Astrocyte (in vitro differentiated cells and primary cell): ENCODE results near the gene ADIPOR2. TPM values are rescaled to one million over a fixed set of nuclear protein-coding genes. Genes with fewer than 3 reads are reported as not detected.

ENCODE experiments used
- DNase-seq: peaks from one replicate; pipeline ENCODE4 v3.0.0-alpha.2; 2010; ENCODE audit warnings: low read depth
- FAIRE-seq: peaks from 2 replicates; lab custom pipeline; 2011; peaks lifted over from hg19 to GRCh38; lab: Jason Lieb, UNC
- H2AFZ ChIP-seq: 2 replicates; pipeline ENCODE4 v1.6.0; 2012; ENCODE audit warnings: low read depth, low read length, inconsistent platforms
- H3K27ac ChIP-seq: 2 replicates; pipeline ENCODE4 v1.5.1; 2011; ENCODE audit warnings: low read depth, low read length, inconsistent platforms
- H3K27me3 ChIP-seq: 2 replicates; pipeline ENCODE4 v1.6.0; 2011; ENCODE audit warnings: low read length, inconsistent platforms; ENCODE audit not compliant: insufficient read depth
- H3K36me3 ChIP-seq: 2 replicates; pipeline ENCODE4 v1.5.1; 2011; ENCODE audit warnings: low read length, inconsistent platforms; ENCODE audit not compliant: insufficient read depth
- H3K4me1 ChIP-seq: 2 replicates; pipeline ENCODE4 v1.5.1; 2011; ENCODE audit warnings: low read length, inconsistent platforms; ENCODE audit not compliant: insufficient read depth
- H3K4me2 ChIP-seq: 2 replicates; pipeline ENCODE4 v1.6.0; 2012; ENCODE audit warnings: low read length, inconsistent platforms
- H3K4me3 ChIP-seq: 2 replicates; pipeline ENCODE4 v1.5.1; 2011; ENCODE audit warnings: low read depth, mild to moderate bottlenecking, low read length, inconsistent platforms; ENCODE audit not compliant: insufficient read depth
- H3K79me2 ChIP-seq: 2 replicates; pipeline ENCODE4 v1.6.0; 2012; ENCODE audit warnings: mild to moderate bottlenecking, low read length, inconsistent platforms; ENCODE audit not compliant: insufficient read depth
- H3K9ac ChIP-seq: 2 replicates; pipeline ENCODE4 v1.6.0; 2012; ENCODE audit warnings: mild to moderate bottlenecking, low read length, inconsistent platforms
- H3K9me3 ChIP-seq: 2 replicates; pipeline ENCODE4 v1.5.1; 2012; ENCODE audit warnings: low read depth, mild to moderate bottlenecking, low read length, inconsistent platforms; ENCODE audit not compliant: insufficient read depth
- H4K20me1 ChIP-seq: 2 replicates; pipeline ENCODE4 v1.6.0; 2012; ENCODE audit warnings: low read length, inconsistent platforms; ENCODE audit not compliant: insufficient read depth
- H3K27ac Mint-ChIP-seq: one replicate; pipeline ENCODE4 v1.8.0; 2021; ENCODE audit warnings: mild to moderate bottlenecking, mixed read lengths; ENCODE audit not compliant: unreplicated experiment
- H3K27me3 Mint-ChIP-seq: one replicate; pipeline ENCODE4 v1.8.0; 2021; ENCODE audit warnings: low read depth, mixed read lengths; ENCODE audit not compliant: unreplicated experiment
- H3K36me3 Mint-ChIP-seq: one replicate; pipeline ENCODE4 v1.8.0; 2021; ENCODE audit warnings: low read depth, mixed read lengths; ENCODE audit not compliant: unreplicated experiment
- H3K4me1 Mint-ChIP-seq: one replicate; pipeline ENCODE4 v1.8.0; 2021; ENCODE audit warnings: low read depth, mixed read lengths; ENCODE audit not compliant: unreplicated experiment
- H3K4me3 Mint-ChIP-seq: one replicate; pipeline ENCODE4 v1.8.0; 2021; ENCODE audit warnings: mild to moderate bottlenecking, moderate library complexity, mixed read lengths; ENCODE audit not compliant: unreplicated experiment
- H3K9me3 Mint-ChIP-seq: one replicate; pipeline ENCODE4 v1.8.0; 2021; ENCODE audit warnings: mild to moderate bottlenecking, mixed read lengths; ENCODE audit not compliant: unreplicated experiment
- EZH2 ChIP-seq: IDR thresholded peaks from 2 replicates; pipeline ENCODE4 v1.6.1; 2012; ENCODE audit warnings: mild to moderate bottlenecking, low read length, inconsistent platforms; ENCODE audit not compliant: insufficient read depth
- total RNA-seq: library from RNA; stranded (reverse); gene quantifications from 2 replicates; pipeline ENCODE4 v1.2.1, GENCODE V29; 2021
- TF ChIP-seq, protein P1 (sequence below): IDR thresholded peaks from 2 replicates; pipeline ENCODE4 v1.5.1; 2011; ENCODE audit warnings: low read depth, mild to moderate bottlenecking, inconsistent platforms, low read length, moderate library complexity; ENCODE audit not compliant: insufficient read depth

The ADIPOR2 gene
- total RNA-seq, 1 donor from 2014 or later = 56.6 TPM

- no peak overlapping the region for H3K4me3 ChIP-seq
- no peak for TF ChIP-seq EZH2
- TF ChIP-seq, protein P1, sequence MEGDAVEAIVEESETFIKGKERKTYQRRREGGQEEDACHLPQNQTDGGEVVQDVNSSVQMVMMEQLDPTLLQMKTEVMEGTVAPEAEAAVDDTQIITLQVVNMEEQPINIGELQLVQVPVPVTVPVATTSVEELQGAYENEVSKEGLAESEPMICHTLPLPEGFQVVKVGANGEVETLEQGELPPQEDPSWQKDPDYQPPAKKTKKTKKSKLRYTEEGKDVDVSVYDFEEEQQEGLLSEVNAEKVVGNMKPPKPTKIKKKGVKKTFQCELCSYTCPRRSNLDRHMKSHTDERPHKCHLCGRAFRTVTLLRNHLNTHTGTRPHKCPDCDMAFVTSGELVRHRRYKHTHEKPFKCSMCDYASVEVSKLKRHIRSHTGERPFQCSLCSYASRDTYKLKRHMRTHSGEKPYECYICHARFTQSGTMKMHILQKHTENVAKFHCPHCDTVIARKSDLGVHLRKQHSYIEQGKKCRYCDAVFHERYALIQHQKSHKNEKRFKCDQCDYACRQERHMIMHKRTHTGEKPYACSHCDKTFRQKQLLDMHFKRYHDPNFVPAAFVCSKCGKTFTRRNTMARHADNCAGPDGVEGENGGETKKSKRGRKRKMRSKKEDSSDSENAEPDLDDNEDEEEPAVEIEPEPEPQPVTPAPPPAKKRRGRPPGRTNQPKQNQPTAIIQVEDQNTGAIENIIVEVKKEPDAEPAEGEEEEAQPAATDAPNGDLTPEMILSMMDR = no peak
- H3K27me3 Mint-ChIP-seq = peaks cover 63% of the 10 kb centered on the region
Observed at GRCh38 chr12:1819571-1819970, 128.7 kb downstream of the ADIPOR2 start.

GRCh38 chr12:1820191-1820895, 129.5 kb downstream of the ADIPOR2 start, which contains the start of gene LRTM2:
LRTM2 (plus strand) TSS chr12:1820565; CDS start chr12:1828149, 7,584 bp downstream.
- peaks cover 57% of the 10 kb centered on the region for H3K27me3 ChIP-seq
- no peaks in the 10 kb centered on the region for H4K20me1 ChIP-seq
- Mint-ChIP-seq H3K4me1 (peaks cover 3% of the 10 kb centered on the region), H3K9me3 (peaks cover 6% of the 10 kb centered on the region), H3K27ac (no peak within 1 kb of the TSS), H3K36me3 (no peaks in the 10 kb centered on the region), H3K27me3 (peaks cover 63% of the 10 kb centered on the region), H3K4me3 (no peak within 1 kb of the TSS)
- no peaks in the 10 kb centered on the region for H3K4me1 ChIP-seq
- no peaks in the 10 kb centered on the region for H3K9me3 ChIP-seq
- no peaks in the 10 kb centered on the region for H3K79me2 ChIP-seq
- DNase-seq (no peak), FAIRE-seq (no peak)
- TF ChIP-seq EZH2 = peak; percentile 58
- TF ChIP-seq, protein P1 = no peak
- H3K9ac ChIP-seq = no peak within 1 kb of the TSS
- no peak within 1 kb of the TSS for H3K4me2 ChIP-seq
- no peak within 1 kb of the TSS for H2AFZ ChIP-seq
- H3K27ac ChIP-seq = no peak within 1 kb of the TSS
- no peaks in the 10 kb centered on the region for H3K36me3 ChIP-seq
- H3K4me3 ChIP-seq = no peak within 1 kb of the TSS

More at GRCh38 chr12:1819571-1819970, 128.7 kb downstream of the ADIPOR2 start:
- Histone ChIP-seq H3K36me3 (no peaks in the 10 kb centered on the region), H2AFZ (no peak overlapping the region), H3K4me1 (no peaks in the 10 kb centered on the region), H3K9me3 (no peaks in the 10 kb centered on the region), H3K79me2 (no peaks in the 10 kb centered on the region), H3K27ac (no peak overlapping the region), H4K20me1 (no peaks in the 10 kb centered on the region), H3K27me3 (peaks cover 61% of the 10 kb centered on the region), H3K9ac (no peak overlapping the region), H3K4me2 (no peak overlapping the region)
- no peak overlapping the region for H3K27ac Mint-ChIP-seq
- H3K4me3 Mint-ChIP-seq = no peak overlapping the region
- DNase-seq (no peak), FAIRE-seq (no peak)
- peaks cover 8% of the 10 kb centered on the region for H3K9me3 Mint-ChIP-seq
- H3K4me1 Mint-ChIP-seq = peaks cover 3% of the 10 kb centered on the region
- no peaks in the 10 kb centered on the region for H3K36me3 Mint-ChIP-seq

GRCh38 chr12:1820896-1821291, 130.0 kb downstream of the ADIPOR2 start:
- Histone ChIP-seq H4K20me1 (no peaks in the 10 kb centered on the region), H3K9ac (no peak overlapping the region), H3K9me3 (no peaks in the 10 kb centered on the region), H3K27ac (no peak overlapping the region), H2AFZ (no peak overlapping the region), H3K36me3 (no peaks in the 10 kb centered on the region), H3K4me1 (no peaks in the 10 kb centered on the region), H3K79me2 (no peaks in the 10 kb centered on the region), H3K4me2 (no peak overlapping the region), H3K4me3 (no peak overlapping the region), H3K27me3 (peaks cover 52% of the 10 kb centered on the region)
- FAIRE-seq (no peak), DNase-seq (no peak)
- H3K4me1 Mint-ChIP-seq = peaks cover 3% of the 10 kb centered on the region
- peaks cover 63% of the 10 kb centered on the region for H3K27me3 Mint-ChIP-seq
- peaks cover 6% of the 10 kb centered on the region for H3K9me3 Mint-ChIP-seq
- H3K36me3 Mint-ChIP-seq = no peaks in the 10 kb centered on the region
- H3K27ac Mint-ChIP-seq = no peak overlapping the region
- TF ChIP-seq EZH2 = no peak
- TF ChIP-seq, protein P1 = no peak
- no peak overlapping the region for H3K4me3 Mint-ChIP-seq
